Right lung (tissue), 5 donors: ENCODE measurements around the gene RASSF1. TPM values are rescaled to one million over a fixed set of nuclear protein-coding genes. Genes with fewer than 3 reads are reported as not detected.
A peak's percentile ranks its signal among the peaks of the same experiment; 100 is the strongest.

ENCODE experiments used
- DNase-seq, 2 donors: peaks; one replicate each; pipeline ENCODE4 v3.0.0-alpha.2; 2013
- polyA plus RNA-seq, 5 donors: library from polyadenylated mRNA; unstranded; fragments of 120-200 nt; gene quantifications; one replicate each; pipeline versions ENCODE4 v1.2.1 to v1.2.3, GENCODE V29; 2013; ENCODE audit warnings: inconsistent platforms in 1 of 5, low replicate concordance in 1 of 5; ENCODE audit not compliant: insufficient read length in 5 of 5, insufficient read depth in 1 of 5

RASSF1 gene
- polyA plus RNA-seq, 5 donors, result 24.1 to 34.2 (median 27.9) TPM

- no peak for DNase-seq
Observed at GRCh38 chr3:50302095-50303012, 38.3 kb downstream of the RASSF1 start.

GRCh38 chr3:50300681-50301254 is 39.9 kb downstream of the RASSF1 start:
- no peak for DNase-seq

- no peak for DNase-seq
Observed at GRCh38 chr3:50299929-50300680, 40.5 kb downstream of the RASSF1 start.

GRCh38 chr3:50299638-50299928 is 41.1 kb downstream of the RASSF1 start:
- no peak for DNase-seq

GRCh38 chr3:50298836-50299637 is 41.6 kb downstream of the RASSF1 start, which contains the start of the genes HYAL3 and NAA80:
Gene HYAL3 (minus strand): TSS chr3:50299405. CDS start chr3:50295602, 3,803 bp downstream.
Gene NAA80 (minus strand): TSS chr3:50299405. CDS start chr3:50297463, 1,942 bp downstream.
- DNase-seq, result peak; percentile 100

GRCh38 chr3:50297896-50298725 is 42.5 kb downstream of the RASSF1 start:
- no peak for DNase-seq

- no peak for DNase-seq
Observed at GRCh38 chr3:50297384-50297775, 43.3 kb downstream of the RASSF1 start.

GRCh38 chr3:50296721-50297383 is 43.8 kb downstream of the RASSF1 start:
- no peak for DNase-seq

- no peak for DNase-seq
Observed at GRCh38 chr3:50295553-50296431, 44.8 kb downstream of the RASSF1 start.

GRCh38 chr3:50294492-50295403 is 45.9 kb downstream of the RASSF1 start:
- DNase-seq, result no peak

GRCh38 chr3:50294089-50294488 is 46.5 kb downstream of the RASSF1 start:
- no peak for DNase-seq

GRCh38 chr3:50293079-50293801 is 47.4 kb downstream of the RASSF1 start:
- DNase-seq, result no peak

GRCh38 chr3:50292159-50293078 is 48.2 kb downstream of the RASSF1 start, which contains the start of gene IFRD2:
Gene IFRD2 (minus strand): TSS chr3:50292429. CDS start chr3:50292274, 155 bp downstream.
- DNase-seq, result peak; percentile 94 to 95

- no peak for DNase-seq
Observed at GRCh38 chr3:50290161-50290641, 50.4 kb downstream of the RASSF1 start.

- no peak for DNase-seq
Observed at GRCh38 chr3:50289130-50289529, 51.5 kb downstream of the RASSF1 start.
